ENCODE measurements around the gene NCKAP5.

The NCKAP5 gene

GRCh38 chr2:132980304-132980703, 588.0 kb downstream of the NCKAP5 start:
- TF ChIP-seq CREB1 (IDR thresholded peaks at IDR 0.05; ENCODE audit: low read depth) (no peak), RAD21 (IDR thresholded peaks at IDR 0.05; ENCODE audit: low read depth) (no peak), EP300 (IDR thresholded peaks at IDR 0.05; ENCODE audit: borderline replicate concordance) (no peak), EGR1 (IDR thresholded peaks at IDR 0.05) (no peak), NFIC (IDR thresholded peaks at IDR 0.05) (no peak), ZBTB7A (IDR thresholded peaks at IDR 0.05; ENCODE audit: low read depth) (no peak)

DNA sequence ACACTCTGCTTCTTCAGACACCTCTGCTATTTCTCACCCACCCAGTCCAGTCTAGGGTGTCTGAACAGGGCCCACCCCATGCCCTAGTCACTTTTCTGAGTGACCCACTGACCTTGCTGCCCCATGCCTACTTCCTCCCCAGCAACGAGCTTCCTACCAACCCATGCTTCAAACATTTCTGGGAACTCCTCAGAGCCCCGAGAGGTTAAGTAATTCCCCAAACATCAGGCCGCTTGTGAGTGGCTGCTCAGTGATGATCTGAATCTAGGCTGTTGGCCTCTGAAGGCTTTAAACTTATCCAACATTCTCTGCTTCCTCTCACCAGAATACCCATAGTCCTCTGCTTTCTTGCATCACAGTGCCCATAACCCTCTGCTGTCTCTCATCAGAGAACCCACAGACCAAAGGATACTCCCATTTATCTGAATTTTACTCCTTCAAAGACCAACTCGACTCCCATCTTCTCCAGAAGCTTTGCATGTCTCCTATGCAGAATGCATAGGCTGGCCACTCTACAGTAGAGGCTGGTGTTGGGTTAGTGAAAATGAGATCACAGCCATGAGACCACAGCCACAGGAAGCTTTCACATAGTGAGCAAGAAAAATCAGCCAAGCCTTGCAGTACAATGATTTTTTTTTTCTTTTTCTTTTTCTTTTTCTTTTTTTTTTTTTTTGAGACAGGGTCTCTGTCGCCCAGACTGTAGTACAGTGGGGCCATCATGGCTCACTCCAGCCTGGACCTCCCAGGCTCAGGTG, 588.7 kb downstream of the NCKAP5 start:
- TF ChIP-seq MAX (IDR thresholded peaks at IDR 0.05) (no peak), CEBPB (IDR thresholded peaks at IDR 0.05) (no peak), USF1 (IDR thresholded peaks at IDR 0.05) (no peak), YY1 (IDR thresholded peaks at IDR 0.05; ENCODE audit: low read depth) (no peak), TCF12 (IDR thresholded peaks at IDR 0.05; ENCODE audit: low read depth) (no peak), EGR1 (IDR thresholded peaks at IDR 0.05) (no peak)

DNA sequence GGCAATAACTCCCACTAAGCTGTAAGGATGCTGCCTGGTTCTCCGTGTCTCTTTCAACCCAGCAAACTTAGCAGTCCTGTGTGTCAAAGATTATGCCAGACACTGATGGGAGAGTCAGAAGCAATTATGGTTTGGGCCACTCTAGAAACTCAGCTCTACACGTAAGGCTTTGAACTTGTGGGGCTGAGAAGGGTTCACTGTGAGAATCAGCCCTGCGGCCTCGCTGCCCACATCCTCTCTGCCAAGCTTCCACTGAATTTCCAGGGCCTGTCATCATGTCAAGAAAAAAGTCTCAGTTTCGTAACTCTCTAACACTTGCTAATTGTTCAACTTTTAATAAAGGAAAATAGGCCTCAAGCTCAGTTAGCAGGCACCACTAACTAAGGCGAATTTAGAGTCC, 589.4 kb downstream of the NCKAP5 start:
- TF ChIP-seq USF1 (IDR thresholded peaks at IDR 0.05) = no peak
- no peak for TF ChIP-seq EP300 (IDR thresholded peaks at IDR 0.05; ENCODE audit: borderline replicate concordance)
- no peak for TF ChIP-seq CEBPB (IDR thresholded peaks at IDR 0.05)
- TF ChIP-seq FOXM1 (IDR thresholded peaks at IDR 0.05; ENCODE audit: borderline replicate concordance, low read depth) = no peak
- TF ChIP-seq NFIC (IDR thresholded peaks at IDR 0.05) = no peak
- no peak for TF ChIP-seq YY1 (IDR thresholded peaks at IDR 0.05; ENCODE audit: low read depth)
- no peak for TF ChIP-seq TEAD4 (IDR thresholded peaks at IDR 0.05)
- no peak for TF ChIP-seq RAD21 (IDR thresholded peaks at IDR 0.05; ENCODE audit: low read depth)
- no peak for TF ChIP-seq ZBTB7A (IDR thresholded peaks at IDR 0.05; ENCODE audit: low read depth)
- TF ChIP-seq MAX (IDR thresholded peaks at IDR 0.05) = no peak
- TF ChIP-seq CREB1 (IDR thresholded peaks at IDR 0.05; ENCODE audit: low read depth) = no peak
- no peak for TF ChIP-seq EGR1 (IDR thresholded peaks at IDR 0.05)
- no peak for TF ChIP-seq REST (IDR thresholded peaks at IDR 0.05; ENCODE audit: low read depth)
- no peak for TF ChIP-seq TCF12 (IDR thresholded peaks at IDR 0.05; ENCODE audit: low read depth)

DNA sequence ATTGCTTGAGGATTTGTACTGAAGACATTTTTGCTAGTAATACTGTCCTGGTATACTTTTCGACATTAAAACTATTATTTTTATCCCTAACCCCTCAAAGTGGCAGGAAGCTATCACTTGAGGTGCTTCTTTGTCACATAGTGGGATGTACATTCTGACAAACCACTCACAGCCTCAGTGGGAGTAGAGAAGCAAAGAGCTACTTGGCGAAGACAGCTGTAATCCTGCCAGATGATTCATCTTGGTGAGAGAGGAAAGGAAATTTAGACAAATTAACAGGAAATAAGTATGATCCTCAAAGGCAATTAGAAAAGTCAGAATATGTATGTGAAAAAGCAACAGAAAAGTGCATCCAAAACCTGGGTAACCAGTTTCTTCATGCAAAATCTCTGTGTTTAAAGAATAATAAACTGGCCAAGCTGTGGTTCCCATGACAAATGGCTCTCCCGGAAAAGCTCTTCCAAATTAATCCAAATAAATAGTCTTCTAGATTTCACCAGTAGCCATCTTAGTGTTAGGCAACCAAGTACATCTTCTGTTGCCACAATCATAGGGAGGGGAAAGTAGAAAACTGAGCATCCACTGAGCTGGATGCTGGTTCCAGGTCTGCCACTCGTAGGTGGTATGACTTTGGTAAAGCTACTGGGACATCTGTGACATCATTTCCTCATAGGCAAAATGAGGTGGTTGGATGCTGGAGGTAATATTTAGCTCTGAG, 590.3 kb downstream of the NCKAP5 start:
- no peak for TF ChIP-seq TCF12 (IDR thresholded peaks at IDR 0.05; ENCODE audit: low read depth)
- no peak for TF ChIP-seq CREB1 (IDR thresholded peaks at IDR 0.05; ENCODE audit: low read depth)
- no peak for TF ChIP-seq ZBTB7A (IDR thresholded peaks at IDR 0.05; ENCODE audit: low read depth)
- no peak for TF ChIP-seq CEBPB (IDR thresholded peaks at IDR 0.05)
- TF ChIP-seq YY1 (IDR thresholded peaks at IDR 0.05; ENCODE audit: low read depth) = no peak
- no peak for TF ChIP-seq TEAD4 (IDR thresholded peaks at IDR 0.05)
- TF ChIP-seq EGR1 (IDR thresholded peaks at IDR 0.05) = no peak
- no peak for TF ChIP-seq USF1 (IDR thresholded peaks at IDR 0.05)
- TF ChIP-seq MAX (IDR thresholded peaks at IDR 0.05) = no peak
- no peak for TF ChIP-seq REST (IDR thresholded peaks at IDR 0.05; ENCODE audit: low read depth)
- no peak for TF ChIP-seq RAD21 (IDR thresholded peaks at IDR 0.05; ENCODE audit: low read depth)
